Skeletal muscle cell (primary cell): Measurements from ENCODE around the gene WDR55.
"Not testable (repeated sequence)": the region's sequence is repeated elsewhere in the genome, so short reads cannot be mapped to it uniquely, and the experiment has no call there.

Source experiments
- DNase-seq: peaks from one replicate; pipeline ENCODE4 v3.0.0-alpha.2; 2010; ENCODE audit warnings: low read depth
- H3K4me3 ChIP-seq: 2 replicates; pipeline ENCODE4 v1.5.1; 2011; ENCODE audit warnings: low read depth, mild to moderate bottlenecking, control low read depth, low read length, moderate library complexity

Gene WDR55

GRCh38 chr5:140641716-140642115, 23.0 kb upstream of the WDR55 start:
- DNase-seq = no peak
- H3K4me3 ChIP-seq = no peak overlapping the region

- H3K4me3 ChIP-seq = no peak overlapping the region
- no peak for DNase-seq
Measured at GRCh38 chr5:140642718-140643117, 22.0 kb upstream of the WDR55 start.

GRCh38 chr5:140647042-140647419, 17.7 kb upstream of the WDR55 start:
- no peak for DNase-seq
- H3K4me3 ChIP-seq = peak overlapping the region; percentile 68

GRCh38 chr5:140658870-140659269, 5.8 kb upstream of the WDR55 start:
- no peak for DNase-seq
- H3K4me3 ChIP-seq = no peak overlapping the region

GRCh38 chr5:140660371-140660770, 4.3 kb upstream of the WDR55 start:
- not testable (repeated sequence) for H3K4me3 ChIP-seq, DNase-seq

GRCh38 chr5:140664030-140664358, 710 bp upstream of the WDR55 start:
- peak overlapping the region; percentile 97 for H3K4me3 ChIP-seq
- no peak for DNase-seq

GRCh38 chr5:140671035-140671434, 6.3 kb downstream of the WDR55 start:
- not testable (repeated sequence) for DNase-seq, H3K4me3 ChIP-seq

GRCh38 chr5:140671472-140672125, 6.9 kb downstream of the WDR55 start:
- no peak for DNase-seq
- H3K4me3 ChIP-seq = no peak overlapping the region

GRCh38 chr5:140672455-140673186, 7.9 kb downstream of the WDR55 start:
- no peak overlapping the region for H3K4me3 ChIP-seq
- no peak for DNase-seq

- DNase-seq = no peak
- no peak within 1 kb of the TSS for H3K4me3 ChIP-seq
Measured at GRCh38 chr5:140673187-140673976, 8.7 kb downstream of the WDR55 start, which contains the start of gene DND1. Gene DND1 (minus strand): TSS chr5:140673576. CDS start chr5:140673542, 34 bp downstream.

GRCh38 chr5:140674211-140674610, 9.5 kb downstream of the WDR55 start:
- H3K4me3 ChIP-seq = no peak overlapping the region
- no peak for DNase-seq

GRCh38 chr5:140674629-140675028, 9.9 kb downstream of the WDR55 start:
- DNase-seq = no peak
- no peak overlapping the region for H3K4me3 ChIP-seq

GRCh38 chr5:140677947-140678346, 13.2 kb downstream of the WDR55 start:
- DNase-seq = no peak
- H3K4me3 ChIP-seq = no peak overlapping the region

GRCh38 chr5:140678993-140679392, 14.3 kb downstream of the WDR55 start:
- DNase-seq = no peak
- no peak overlapping the region for H3K4me3 ChIP-seq

GRCh38 chr5:140690376-140690932, 25.8 kb downstream of the WDR55 start:
- peak overlapping the region; percentile 94 for H3K4me3 ChIP-seq
- DNase-seq = no peak

GRCh38 chr5:140690941-140691924, 26.5 kb downstream of the WDR55 start, which contains the start of the genes HARS1 and HARS2:
Gene HARS1 (minus strand): TSS chr5:140691370. CDS start chr5:140691304, 66 bp downstream.
Gene HARS2 (plus strand): TSS chr5:140691455. CDS start chr5:140691649, 194 bp downstream.
- peak; percentile 83 for DNase-seq
- H3K4me3 ChIP-seq = peak within 1 kb of the TSS; percentile 94

GRCh38 chr5:140694276-140694675, 29.6 kb downstream of the WDR55 start:
- H3K4me3 ChIP-seq = no peak overlapping the region
- no peak for DNase-seq

- no peak for DNase-seq
- no peak overlapping the region for H3K4me3 ChIP-seq
Measured at GRCh38 chr5:140696891-140697492, 32.3 kb downstream of the WDR55 start.
